HFF-Myc (cell line): ENCODE data around the gene CHDH.

Experiments
- DNase-seq: peaks from one replicate; pipeline ENCODE4 v3.0.0-alpha.2; 2011; ENCODE audit warnings: low read depth; ENCODE audit errors: extremely low read depth
- H3K4me3 ChIP-seq: replicated peaks from 2 replicates; pipeline ENCODE4 v1.5.1; 2011; ENCODE audit warnings: low read depth, mild to moderate bottlenecking, control low read depth, low read length
- TF ChIP-seq, protein P1 (sequence below): IDR thresholded peaks from 2 replicates; pipeline ENCODE4 v1.5.1; 2012; ENCODE audit warnings: mild to moderate bottlenecking, low read depth, low read length, control low read depth; ENCODE audit errors: missing control alignments

The CHDH gene

DNA sequence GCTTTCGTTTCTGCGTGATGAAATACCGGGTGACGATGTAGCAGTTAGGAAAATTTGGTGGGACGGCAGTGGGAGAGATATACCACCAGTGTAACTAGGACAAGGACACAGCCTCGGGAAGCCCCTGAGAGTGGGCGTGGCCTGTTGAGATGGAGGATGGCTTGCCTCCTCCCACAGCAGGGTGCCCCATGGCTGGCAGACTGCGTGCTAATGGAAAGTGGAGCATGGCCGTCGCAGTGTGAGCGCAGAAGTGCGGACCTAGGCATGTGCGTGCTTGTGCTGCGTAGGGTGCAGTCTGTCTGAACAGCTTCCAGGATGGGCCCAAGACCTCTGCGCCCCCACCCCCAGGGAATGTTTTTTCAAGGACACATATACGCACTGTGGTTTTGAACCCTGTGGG is 56.8 kb downstream of the CHDH start:
- no peak overlapping the region for H3K4me3 ChIP-seq
- TF ChIP-seq, protein P1, sequence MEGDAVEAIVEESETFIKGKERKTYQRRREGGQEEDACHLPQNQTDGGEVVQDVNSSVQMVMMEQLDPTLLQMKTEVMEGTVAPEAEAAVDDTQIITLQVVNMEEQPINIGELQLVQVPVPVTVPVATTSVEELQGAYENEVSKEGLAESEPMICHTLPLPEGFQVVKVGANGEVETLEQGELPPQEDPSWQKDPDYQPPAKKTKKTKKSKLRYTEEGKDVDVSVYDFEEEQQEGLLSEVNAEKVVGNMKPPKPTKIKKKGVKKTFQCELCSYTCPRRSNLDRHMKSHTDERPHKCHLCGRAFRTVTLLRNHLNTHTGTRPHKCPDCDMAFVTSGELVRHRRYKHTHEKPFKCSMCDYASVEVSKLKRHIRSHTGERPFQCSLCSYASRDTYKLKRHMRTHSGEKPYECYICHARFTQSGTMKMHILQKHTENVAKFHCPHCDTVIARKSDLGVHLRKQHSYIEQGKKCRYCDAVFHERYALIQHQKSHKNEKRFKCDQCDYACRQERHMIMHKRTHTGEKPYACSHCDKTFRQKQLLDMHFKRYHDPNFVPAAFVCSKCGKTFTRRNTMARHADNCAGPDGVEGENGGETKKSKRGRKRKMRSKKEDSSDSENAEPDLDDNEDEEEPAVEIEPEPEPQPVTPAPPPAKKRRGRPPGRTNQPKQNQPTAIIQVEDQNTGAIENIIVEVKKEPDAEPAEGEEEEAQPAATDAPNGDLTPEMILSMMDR, result no peak
- DNase-seq, result no peak

GRCh38 chr3:53788038-53788437 is 58.2 kb downstream of the CHDH start:
- no peak for DNase-seq
- H3K4me3 ChIP-seq, result no peak overlapping the region
- TF ChIP-seq, protein P1, result no peak

DNA sequence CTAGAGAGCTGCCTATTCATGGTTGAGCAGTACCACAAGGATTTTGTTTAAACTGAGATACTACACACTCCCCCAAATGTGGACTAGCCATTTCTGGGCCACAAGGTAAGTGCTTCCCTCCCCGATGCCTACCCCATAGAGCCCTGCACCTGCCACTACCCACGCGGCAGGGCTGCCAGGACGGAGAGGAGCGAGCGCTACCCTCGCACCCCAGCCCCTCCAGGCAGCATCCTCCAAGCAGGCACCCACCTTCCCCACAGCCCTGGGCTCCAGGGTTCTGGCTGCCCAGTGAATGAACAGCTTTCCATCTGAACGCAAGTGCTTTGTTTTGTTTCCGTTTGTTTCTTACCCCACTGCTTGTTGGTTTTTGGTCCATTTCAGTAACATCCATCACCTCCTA is 59.2 kb downstream of the CHDH start:
- TF ChIP-seq, protein P1, result no peak
- no peak overlapping the region for H3K4me3 ChIP-seq
- no peak for DNase-seq

DNA sequence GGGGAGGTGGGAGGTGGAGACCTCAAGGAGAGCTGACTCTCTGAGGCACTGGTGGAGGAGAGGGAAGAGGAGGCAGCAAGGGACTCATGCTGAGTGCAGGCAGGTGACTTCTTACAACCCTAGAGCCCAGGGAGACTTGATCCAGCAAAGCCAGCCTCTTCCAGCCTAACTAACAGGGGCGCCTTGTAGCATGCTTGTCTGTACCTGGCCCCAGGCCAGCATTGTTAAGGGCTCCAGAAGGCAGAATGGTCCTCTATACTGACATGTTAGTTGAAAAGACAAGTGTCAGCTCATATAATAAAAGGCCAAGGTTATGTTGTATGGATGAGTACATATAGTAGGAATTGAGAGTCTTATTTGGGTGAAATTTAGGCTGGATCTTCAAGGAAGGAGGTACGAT is 65.4 kb downstream of the CHDH start:
- no peak for DNase-seq
- TF ChIP-seq, protein P1, result no peak
- H3K4me3 ChIP-seq, result no peak overlapping the region

DNA sequence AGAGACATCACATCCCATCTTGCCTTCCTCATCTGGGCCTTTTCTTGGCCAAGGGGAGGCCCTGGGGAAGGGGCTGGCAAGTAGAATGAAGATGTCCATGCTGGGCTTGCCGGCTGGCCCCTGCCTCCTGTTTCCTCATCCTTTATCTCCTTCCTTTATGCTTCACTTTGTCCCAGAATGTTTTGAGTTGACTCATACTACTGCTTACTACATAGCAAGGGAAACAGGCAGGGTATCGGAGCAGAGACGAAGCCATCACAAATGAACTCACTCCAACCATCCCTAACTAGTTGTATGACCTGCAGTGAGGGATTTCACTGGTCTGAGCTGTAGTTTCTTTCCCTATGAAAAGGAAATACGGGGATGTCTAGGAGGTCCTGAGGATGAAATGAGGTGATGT is 66.0 kb downstream of the CHDH start:
- TF ChIP-seq, protein P1, result no peak
- H3K4me3 ChIP-seq, result no peak overlapping the region
- DNase-seq, result no peak

- TF ChIP-seq, protein P1, result no peak
- DNase-seq, result no peak
Observed at GRCh38 chr3:53778153-53778552, 68.1 kb downstream of the CHDH start.

GRCh38 chr3:53777468-53777867 is 68.8 kb downstream of the CHDH start:
- DNase-seq, result no peak
- H3K4me3 ChIP-seq, result no peak overlapping the region
- TF ChIP-seq, protein P1, result no peak

More at GRCh38 chr3:53778153-53778552, 68.1 kb downstream of the CHDH start:
- H3K4me3 ChIP-seq, result no peak overlapping the region
